Left ventricle myocardium inferior (tissue), 1 donor: ENCODE results near the gene ZNRF4. TPM values are rescaled to one million over a fixed set of nuclear protein-coding genes. Genes with fewer than 3 reads are reported as not detected.

ENCODE experiments used
- DNase-seq: peaks from one replicate; pipeline ENCODE4 v3.0.0-alpha.2; 2020
- H3K27ac ChIP-seq: fragments of 200-600 bp; replicated peaks from 2 replicates; pipeline ENCODE4 v1.8.0; 2021
- H3K27me3 ChIP-seq: fragments of 200-600 bp; 2 replicates; pipeline ENCODE4 v1.8.0; 2021; ENCODE audit warnings: low read depth
- H3K36me3 ChIP-seq: fragments of 200-600 bp; 2 replicates; pipeline ENCODE4 v1.8.0; 2021
- H3K4me1 ChIP-seq: fragments of 200-600 bp; 2 replicates; pipeline ENCODE4 v1.8.0; 2021
- H3K4me3 ChIP-seq: fragments of 200-600 bp; 2 replicates; pipeline ENCODE4 v1.8.0; 2021; ENCODE audit warnings: mild to moderate bottlenecking, moderate library complexity
- H3K9me3 ChIP-seq: fragments of 200-600 bp; replicated peaks from 2 replicates; pipeline ENCODE4 v1.8.0; 2021
- CTCF ChIP-seq: fragments of 200-600 bp; IDR thresholded peaks from 2 replicates; pipeline ENCODE4 v1.8.0; 2021; ENCODE audit warnings: antibody characterized with exemption, mild to moderate bottlenecking, borderline replicate concordance
- intact Hi-C: fragments of 100-400 bp; cut with micrococcal nuclease; formaldehyde crosslinking; loops from one replicate; pipeline ENCODE4 v1.11.0; 2022
- total RNA-seq: library from RNA; stranded (reverse); fragmentation: NEBNext Ultra II Directional; extraction: Animal tissue kit (Norgen Biotek cat#: 25700); gene quantifications from one replicate; pipeline ENCODE4 v1.2.1, GENCODE V29; 2021
- donor health status: DM: no; HTN: yes; CAD: no; lungs with severe emphysema.

ZNRF4 gene
- total RNA-seq, 1 donor from 2014 or later = not detected

GRCh38 chr19:5456841-5457200 lies 1.6 kb downstream of the ZNRF4 start:
- Histone ChIP-seq H3K4me1 (no peaks in the 10 kb centered on the region), H3K27ac (no peak overlapping the region), H3K9me3 (peaks cover 6% of the 10 kb centered on the region), H3K36me3 (no peaks in the 10 kb centered on the region), H3K27me3 (peaks cover 26% of the 10 kb centered on the region), H3K4me3 (no peak overlapping the region)
- intact Hi-C loops = no loop called here
- no peak for TF ChIP-seq CTCF
- no peak for DNase-seq

GRCh38 chr19:5457709-5458108 lies 2.5 kb downstream of the ZNRF4 start:
- H3K4me1 ChIP-seq = no peaks in the 10 kb centered on the region

GRCh38 chr19:5458420-5458819 lies 3.2 kb downstream of the ZNRF4 start:
- no peak for DNase-seq
- Histone ChIP-seq H3K9me3 (peaks cover 8% of the 10 kb centered on the region), H3K27ac (no peak overlapping the region), H3K4me3 (no peak overlapping the region), H3K4me1 (no peaks in the 10 kb centered on the region), H3K27me3 (peaks cover 26% of the 10 kb centered on the region), H3K36me3 (no peaks in the 10 kb centered on the region)
- no peak for TF ChIP-seq CTCF
- intact Hi-C loops = no loop called here

More at GRCh38 chr19:5457709-5458108, 2.5 kb downstream of the ZNRF4 start:
- intact Hi-C loops = no loop called here
- Histone ChIP-seq H3K27ac (no peak overlapping the region), H3K27me3 (peaks cover 26% of the 10 kb centered on the region), H3K36me3 (no peaks in the 10 kb centered on the region), H3K4me3 (no peak overlapping the region), H3K9me3 (peaks cover 9% of the 10 kb centered on the region)
- DNase-seq = no peak
- TF ChIP-seq CTCF = no peak

GRCh38 chr19:5459360-5459759 lies 4.1 kb downstream of the ZNRF4 start:
- Histone ChIP-seq H3K36me3 (no peaks in the 10 kb centered on the region), H3K27ac (no peak overlapping the region), H3K27me3 (peaks cover 23% of the 10 kb centered on the region), H3K9me3 (peaks cover 8% of the 10 kb centered on the region), H3K4me3 (no peak overlapping the region), H3K4me1 (no peaks in the 10 kb centered on the region)
- TF ChIP-seq CTCF = no peak
- DNase-seq = no peak
- intact Hi-C loops = no loop called here

GRCh38 chr19:5460748-5461147 lies 5.5 kb downstream of the ZNRF4 start:
- intact Hi-C loops = no loop called here

More at GRCh38 chr19:5460748-5461147, 5.5 kb downstream of the ZNRF4 start:
- Histone ChIP-seq H3K4me3 (no peak overlapping the region), H3K27ac (no peak overlapping the region), H3K36me3 (no peaks in the 10 kb centered on the region), H3K4me1 (no peaks in the 10 kb centered on the region), H3K27me3 (peaks cover 28% of the 10 kb centered on the region), H3K9me3 (peaks cover 8% of the 10 kb centered on the region)
- TF ChIP-seq CTCF = no peak
- DNase-seq = no peak
